ENCODE results near the gene MME. TPM values are rescaled to one million over a fixed set of nuclear protein-coding genes. Genes with fewer than 3 reads are reported as not detected.

Gene MME
- 4.6 and 13.9 TPM in 2 replicates for total RNA-seq

DNA sequence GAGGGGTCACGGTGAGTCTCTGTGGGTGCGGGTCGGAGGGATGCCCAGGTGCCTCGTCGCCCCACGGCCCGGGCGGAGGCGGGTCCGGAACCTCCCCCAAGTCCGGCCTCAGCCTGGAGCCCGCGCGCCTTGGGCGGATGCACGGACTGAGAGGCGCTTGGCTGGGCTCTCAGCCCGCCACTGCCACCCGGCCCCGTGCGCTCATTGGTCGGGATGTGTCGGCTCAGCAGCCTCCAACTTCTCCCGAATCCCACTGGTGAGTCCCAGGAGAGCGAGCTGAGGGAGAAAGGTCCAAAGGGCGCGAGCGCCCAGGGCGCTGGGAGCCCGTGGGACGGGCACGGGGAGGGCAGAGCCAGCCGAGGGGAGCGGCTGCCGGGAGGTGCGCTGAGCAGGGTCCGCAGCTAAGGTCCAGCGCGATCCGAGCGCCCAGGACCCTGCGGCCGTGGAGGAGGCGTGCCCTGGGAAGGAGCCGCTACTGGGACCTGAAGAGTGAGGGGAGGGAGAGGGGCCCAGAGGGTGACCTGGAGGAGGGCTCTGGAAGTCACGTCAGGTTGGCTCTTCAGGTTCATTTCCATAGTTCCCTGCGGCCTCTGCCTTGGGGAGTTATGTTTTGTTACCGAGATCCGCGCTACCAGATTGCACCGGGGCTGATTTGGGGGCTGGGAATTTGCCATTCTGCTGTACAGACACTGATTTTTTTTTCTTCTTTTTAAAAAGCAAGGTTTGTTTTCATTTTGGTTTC lies at the start of gene MME:
Gene MME, plus strand, starts transcription at position 574 of the 742 bp plus-strand sequence. CDS start 3,849 bp downstream, outside the sequence.

Other genes with a start within 250 kb of the MME start
- gene STRIT1, start 213.4 kb downstream of the MME start, total RNA-seq = not detected in 2 replicates